ENCODE data around the gene ABLIM2. TPM values are rescaled to one million over a fixed set of nuclear protein-coding genes. Genes with fewer than 3 reads are reported as not detected.

Gene ABLIM2
- total RNA-seq, 1 experiment from 2014 or later = 1.0 TPM

DNA sequence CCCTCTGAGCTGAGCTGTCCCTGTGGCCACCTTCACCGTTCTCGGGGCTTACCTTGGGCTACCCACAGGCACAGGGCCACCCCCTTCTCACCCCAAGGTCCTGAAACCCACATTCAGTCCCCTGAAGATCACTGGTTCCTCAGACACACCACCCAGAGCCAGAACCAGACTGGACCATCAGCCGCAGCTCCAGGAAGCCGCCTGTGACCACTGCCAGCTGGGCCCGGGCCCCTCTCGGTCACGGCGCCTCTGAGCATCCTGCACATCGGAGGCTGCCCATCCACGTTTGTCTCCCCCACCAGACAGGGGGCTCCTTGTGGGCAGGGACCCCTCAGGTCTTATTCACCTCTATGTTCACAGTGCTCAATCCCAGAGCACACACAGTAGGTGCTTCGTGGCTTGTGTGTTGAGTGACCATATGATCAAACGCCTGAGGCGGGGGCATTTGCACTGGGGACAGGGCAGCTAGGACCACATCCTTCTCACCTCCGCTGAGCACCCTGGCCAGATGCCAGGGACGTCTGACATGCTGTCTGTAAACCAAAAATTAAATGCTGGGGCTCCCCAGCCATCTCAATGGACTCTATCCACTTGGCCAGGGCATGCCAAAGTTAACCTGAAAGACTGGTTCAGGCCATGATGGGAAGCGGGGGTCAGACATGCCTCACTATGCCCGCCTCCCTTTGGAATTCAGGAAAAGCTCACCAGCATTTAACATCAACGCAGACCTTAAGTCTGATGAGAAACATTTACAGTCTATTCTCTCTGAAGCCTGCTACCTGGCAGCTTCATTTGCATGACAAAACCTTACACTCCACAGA, 109.5 kb downstream of the ABLIM2 start:
- Mint-ChIP-seq H3K9me3 (peaks cover 0 to 4% of the 10 kb centered on the region in 2 experiments; a peak in 2 of 5 replicates), H3K36me3 (ENCODE audit: insufficient read depth in 1 of 3, low read depth in 3 of 3) (peaks cover 0 to 5% (median 0%) of the 10 kb centered on the region in 3 experiments; a peak in 2 of 7 replicates), H3K4me1 (peaks cover 48 to 61% of the 10 kb centered on the region in 2 experiments), H3K4me3 (peak overlapping the region; percentile 27 to 69; a peak in 2 of 5 replicates), H3K27me3 (ENCODE audit: low read depth) (peaks cover 3% of the 10 kb centered on the region; the same call in 1 of the 2 replicates), H3K27ac (peak overlapping the region; percentile 95 to 100 (median 97); a peak in 6 of 7 replicates)
- no peaks in the 10 kb centered on the region for H3K9me3 ChIP-seq (ENCODE audit: control insufficient read depth, low read depth, low read length)
- no peak overlapping the region for H2BK5ac ChIP-seq (ENCODE audit: insufficient read length, low read length)
- H3K4me1 ChIP-seq (ENCODE audit: insufficient read depth, low read length) = peaks cover 17% of the 10 kb centered on the region; the same call in 1 of the 2 replicates
- H3K18ac ChIP-seq (ENCODE audit: insufficient read length, low read depth, low read length) = peak overlapping the region; percentile 63
- H3K79me1 ChIP-seq (ENCODE audit: insufficient read depth, low read depth, low read length, poor library complexity, severe bottlenecking) = no peaks in the 10 kb centered on the region
- no peak overlapping the region for H3K9ac ChIP-seq (ENCODE audit: extremely low read depth, insufficient read length, low read length)
- peak overlapping the region; percentile 84 for H2BK12ac ChIP-seq (ENCODE audit: insufficient read length, low read depth, low read length)
- no peaks in the 10 kb centered on the region for H3K23me2 ChIP-seq (ENCODE audit: insufficient read length, low read depth, low read length, poor library complexity, severe bottlenecking)
- H3K27me3 ChIP-seq (ENCODE audit: insufficient read depth, low read length) = no peaks in the 10 kb centered on the region
- H3T11ph ChIP-seq (ENCODE audit: low read length) = peak overlapping the region; percentile 57
- no peak overlapping the region for H4K8ac ChIP-seq (replicated peaks; ENCODE audit: insufficient read length, low read depth, low read length)
- peak overlapping the region; percentile 22 for H4K5ac ChIP-seq (ENCODE audit: insufficient read length, low read depth, low read length)
- H3K4me2 ChIP-seq (ENCODE audit: insufficient read depth, insufficient read length, low read length) = no peak overlapping the region
- H3K14ac ChIP-seq (ENCODE audit: insufficient read depth, low read length) = peak overlapping the region; percentile 96
- H3K4ac ChIP-seq (ENCODE audit: low read depth, low read length) = peak overlapping the region; percentile 89
- H3K27ac ChIP-seq (ENCODE audit: insufficient read length, low read depth, low read length) = peak overlapping the region; percentile 14
- peak overlapping the region; percentile 88 for H2BK120ac ChIP-seq (ENCODE audit: low read depth, low read length, poor library complexity, severe bottlenecking)
- H3K79me2 ChIP-seq (ENCODE audit: insufficient read depth, low read length) = no peaks in the 10 kb centered on the region
- no peak for TF ChIP-seq CTCF (conservative IDR thresholded peaks at IDR 0.05)
- whole genome bisulfite sequencing (ENCODE audit: extremely low coverage, insufficient read length, low lambda C conversion rate) = no CpG with 5 or more reads among the region's 18 CpGs
- H2AK5ac ChIP-seq (ENCODE audit: insufficient read length, low read length) = peak overlapping the region; percentile 94
- H2AFZ ChIP-seq (ENCODE audit: low read length) = no peak overlapping the region
- no peak overlapping the region for H2BK20ac ChIP-seq (ENCODE audit: low read depth, low read length, poor library complexity, severe bottlenecking)
- peak; percentile 74 for DNase-seq
- H3K23ac ChIP-seq (ENCODE audit: insufficient read length, low read depth, low read length) = no peak overlapping the region
- H2BK15ac ChIP-seq (ENCODE audit: low read depth, low read length) = no peak overlapping the region
- no peaks in the 10 kb centered on the region for H4K20me1 ChIP-seq (ENCODE audit: control insufficient read depth, insufficient read depth, insufficient read length)
- no peak overlapping the region for H3K56ac ChIP-seq (ENCODE audit: insufficient read length, low read depth, low read length)
- peak overlapping the region; percentile 100 for H4K91ac ChIP-seq (ENCODE audit: insufficient read length, low read depth, low read length)
